A549 (cell line): ENCODE measurements around the gene STIMATE. TPM values are rescaled to one million over a fixed set of nuclear protein-coding genes. Genes with fewer than 3 reads are reported as not detected.

Source experiments
- ATAC-seq, 2 experiments: fragments of 200-7000 bp in 1 of 2; fragments of >200 bp in 1 of 2; cut with Nextera tagmentation in 1 of 2; cut with Tn5 transposase in 1 of 2; 3 replicates each; pipeline versions ENCODE4 v1.8.0 to v1.9.1; 2018 to 2020; ENCODE audit warnings: mild to moderate bottlenecking in 1 of 2, moderate library complexity in 1 of 2
- CTCF ChIA-PET: fragments of 300-600 bp; sonication (Branson Sonifier 250); formaldehyde crosslinking; extraction: SDS; loops from one replicate; lab custom pipeline; 2021; ENCODE audit warnings: antibody characterized with exemption, inconsistent platforms; lab: Yijun Ruan, JAX
- POLR2A ChIA-PET: fragments of 350-600 bp; formaldehyde crosslinking; extraction: SDS; loops from one replicate; lab custom pipeline; 2021; ENCODE audit warnings: antibody characterized with exemption, inconsistent platforms; lab: Yijun Ruan, JAX
- DNase-seq, 2 experiments: peaks; one replicate each; pipeline versions ENCODE4 v3.0.0 to v3.0.0-alpha.2; 2011 to 2016; ENCODE audit warnings: low read depth in 1 of 2, low spot score in 1 of 2
- FAIRE-seq: peaks from 2 replicates; lab custom pipeline; 2011; peaks lifted over from hg19 to GRCh38; lab: Jason Lieb, UNC
- H3K27ac ChIP-seq, 2 experiments: fragments of >200 bp; sonication (Bioruptor Twin); formaldehyde crosslinking; 3 replicates each; pipeline ENCODE4 v1.5.1; 2016 to 2017
- H3K4me1 ChIP-seq: fragments of >200 bp; sonication (Bioruptor Twin); formaldehyde crosslinking; 3 replicates; pipeline ENCODE4 v1.6.1; 2016
- H3K4me2 ChIP-seq: fragments of >200 bp; sonication (Bioruptor Twin); formaldehyde crosslinking; 3 replicates; pipeline ENCODE4 v1.6.1; 2016
- H3K4me3 ChIP-seq: fragments of >200 bp; sonication (Bioruptor Twin); formaldehyde crosslinking; 3 replicates; pipeline ENCODE4 v1.5.1; 2016
- H3K9me3 ChIP-seq: fragments of >200 bp; sonication (Bioruptor Twin); formaldehyde crosslinking; 3 replicates; pipeline ENCODE4 v1.6.1; 2016
- BHLHE40 ChIP-seq: IDR thresholded peaks from 2 replicates; pipeline ENCODE4 v1.6.1; 2012; ENCODE audit warnings: low read depth, low read length, inconsistent platforms
- CTCF ChIP-seq: fragments of >200 bp; sonication (Bioruptor Twin); formaldehyde crosslinking; IDR thresholded peaks from 3 replicates; pipeline ENCODE4 v1.5.1; 2016
- ELK1 ChIP-seq: fragments of 150-350 bp; IDR thresholded peaks from 2 replicates; pipeline ENCODE4 v1.6.1; 2014; ENCODE audit warnings: low read depth, mild to moderate bottlenecking, low read length
- ESRRA ChIP-seq: fragments of 150-350 bp; IDR thresholded peaks from 2 replicates; pipeline ENCODE4 v1.6.1; 2014; ENCODE audit warnings: mild to moderate bottlenecking, low read length, borderline replicate concordance
- HDAC2 ChIP-seq: fragments of 200-600 bp; sonication (generic); IDR thresholded peaks from 2 replicates; pipeline ENCODE4 v1.6.1; 2016
- HES2 ChIP-seq: fragments of >200 bp; sonication (Bioruptor Twin); formaldehyde crosslinking; IDR thresholded peaks from 2 replicates; pipeline ENCODE4 v1.6.1; 2016
- HOXA7 ChIP-seq: fragments of 250-450 bp; sonication (Bioruptor Pico); IDR thresholded peaks from 2 replicates; pipeline ENCODE4 v1.5.0; 2020; ENCODE audit warnings: mild to moderate bottlenecking, moderate library complexity
- HOXB13 ChIP-seq: fragments of 250-450 bp; sonication (Bioruptor Pico); IDR thresholded peaks from 2 replicates; pipeline ENCODE4 v1.5.0; 2020; ENCODE audit warnings: low read depth, mild to moderate bottlenecking, moderate library complexity
- HOXB5 ChIP-seq: fragments of 250-450 bp; sonication (Bioruptor Pico); IDR thresholded peaks from 2 replicates; pipeline ENCODE4 v1.5.0; 2020; ENCODE audit warnings: mild to moderate bottlenecking, moderate library complexity
- KDM5A ChIP-seq: fragments of 200-600 bp; sonication (generic); IDR thresholded peaks from 2 replicates; pipeline ENCODE4 v1.6.1; 2016; ENCODE audit warnings: antibody characterized with exemption, mild to moderate bottlenecking
- MAZ ChIP-seq: fragments of 150-350 bp; IDR thresholded peaks from 2 replicates; pipeline ENCODE4 v1.6.1; 2014; ENCODE audit warnings: antibody characterized with exemption, low read depth, low read length, borderline replicate concordance
- POLR2A ChIP-seq: IDR thresholded peaks from 2 replicates; pipeline ENCODE4 v1.6.1; 2012; ENCODE audit warnings: mild to moderate bottlenecking, low read length
- POLR2AphosphoS2 ChIP-seq: conservative IDR thresholded peaks from 2 replicates; pipeline ENCODE4 v1.6.1; 2012; ENCODE audit warnings: low read length, improper control_type of control experiment, inconsistent platforms
- RAD21 ChIP-seq, 2 experiments: fragments of >200 bp in 1 of 2; sonication (Bioruptor Twin) in 1 of 2; formaldehyde crosslinking in 1 of 2; IDR thresholded peaks in 1 of 2; conservative IDR thresholded peaks in 1 of 2; 2 replicates in 1 of 2; 3 replicates in 1 of 2; pipeline ENCODE4 v1.6.1; 2012 to 2018; ENCODE audit warnings: inconsistent platforms in 1 of 2
- TP53 ChIP-seq: fragments of 250-450 bp; sonication (Bioruptor Pico); IDR thresholded peaks from 2 replicates; pipeline ENCODE4 v1.5.0; 2021; ENCODE audit warnings: mild to moderate bottlenecking, moderate library complexity
- USF2 ChIP-seq: fragments of 450-650 bp; IDR thresholded peaks from 2 replicates; pipeline ENCODE4 v1.6.1; 2014; ENCODE audit warnings: antibody characterized with exemption
- ZC3H11A ChIP-seq: fragments of 450-650 bp; IDR thresholded peaks from 2 replicates; pipeline ENCODE4 v1.6.1; 2014; ENCODE audit warnings: antibody characterized with exemption, mild to moderate bottlenecking
- ZNF302 ChIP-seq: fragments of 250-450 bp; sonication (Bioruptor Pico); IDR thresholded peaks from 2 replicates; pipeline ENCODE4 v1.9.0; 2021; ENCODE audit warnings: inconsistent platforms, mild to moderate bottlenecking, moderate library complexity
- WGBS: methylation state at CpG from one replicate; pipeline ENCODE4 v1.1.6; 2017; ENCODE audit errors: missing lambda C conversion rate; 5-methylcytosine and 5-hydroxymethylcytosine counted together
- polyA plus RNA-seq, 4 experiments: library from polyadenylated mRNA; depleted of rRNA in 3 of 4; stranded (reverse); fragments of >200 nt; fragmentation: RNase III in 1 of 4; extraction: RNeasy Plus Mini Kit Qiagen cat#74134 plus additional on column Dnase treatment in 1 of 4; gene quantifications; 2 replicates in 3 of 4; 3 replicates in 1 of 4; pipeline ENCODE4 v1.2.3, GENCODE V29; 2011 to 2017
- TF ChIP-seq, protein P1 (sequence below): fragments of >200 bp; sonication (Bioruptor Twin); formaldehyde crosslinking; IDR thresholded peaks from 3 replicates; pipeline ENCODE4 v1.6.1; 2016
- TF ChIP-seq, protein P2 (sequence below): IDR thresholded peaks from 2 replicates; pipeline ENCODE4 v1.6.1; 2012

STIMATE gene
- polyA plus RNA-seq, 2 of the 4 experiments (the other 2 are of a cell fraction) = 5.2 to 5.5 TPM

- POLR2A ChIA-PET = no interaction called here
Observed at GRCh38 chr3:52896151-52896550, 1.2 kb downstream of the STIMATE start.

DNA sequence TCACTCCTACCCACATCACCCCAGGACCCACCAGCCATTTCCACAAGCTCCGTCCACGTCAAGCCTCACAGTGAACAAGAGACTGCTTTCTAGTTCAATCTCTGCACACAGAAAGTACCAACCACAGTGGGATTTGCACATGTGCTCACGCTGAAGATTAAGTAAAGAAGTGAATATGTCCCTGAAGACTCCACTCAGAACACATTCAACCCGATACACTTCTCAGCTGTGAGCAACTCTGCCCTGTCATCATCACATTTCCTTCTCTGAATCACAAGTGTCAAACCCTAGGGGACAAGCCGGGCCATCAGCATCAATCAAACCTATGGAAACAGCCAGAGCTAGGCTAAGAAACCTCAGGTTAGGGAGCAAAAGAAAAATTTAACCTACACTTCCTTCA is 1.9 kb downstream of the STIMATE start:
- Histone ChIP-seq H3K4me3 (no peak overlapping the region), H3K4me2 (no peak overlapping the region), H3K4me1 (peaks cover 4% of the 10 kb centered on the region; the same call in 1 of the 3 replicates), H3K9me3 (no peaks in the 10 kb centered on the region), H3K27ac (no peak overlapping the region)
- TF ChIP-seq POLR2A = no peak
- TF ChIP-seq POLR2AphosphoS2 = no peak
- no peak for TF ChIP-seq HOXA7 (CRISPR knock-in tag)
- no peak for TF ChIP-seq ELK1
- no peak for TF ChIP-seq HOXB13 (CRISPR knock-in tag)
- TF ChIP-seq CTCF = no peak
- no peak for TF ChIP-seq ZNF302 (CRISPR knock-in tag)
- TF ChIP-seq TP53 (CRISPR knock-in tag) = no peak
- 78% methylated on average over 5 of the region's 5 CpGs for WGBS
- POLR2A ChIA-PET = no interaction called here
- no peak for DNase-seq
- CTCF ChIA-PET = no interaction called here
- ATAC-seq = no peak
- no peak for FAIRE-seq

More at GRCh38 chr3:52896151-52896550, 1.2 kb downstream of the STIMATE start:
- 42% methylated on average over 3 of the region's 3 CpGs for WGBS
- no peak for DNase-seq
- ATAC-seq = no peak
- Histone ChIP-seq H3K4me1 (peaks cover 4% of the 10 kb centered on the region; the same call in 1 of the 3 replicates), H3K4me3 (peak overlapping the region; percentile 86), H3K4me2 (peak overlapping the region; percentile 84), H3K27ac (no peak overlapping the region), H3K9me3 (no peaks in the 10 kb centered on the region)
- CTCF ChIA-PET = interaction anchor here (0.9 to 1.3 kb wide), 2 partner anchors 12 to 13 kb away, joined by 3 read pairs; no protein-coding TSS in a partner anchor
- no peak for FAIRE-seq
- TF ChIP-seq ZC3H11A (no peak), ESRRA (no peak), USF2 (no peak), ZNF302 (CRISPR knock-in tag) (no peak), HDAC2 (no peak), HOXA7 (CRISPR knock-in tag) (no peak), RAD21 (conservative IDR thresholded peaks at IDR 0.05 in 1 of 2, IDR thresholded peaks at IDR 0.05 in 1 of 2) (no peak), HOXB5 (CRISPR knock-in tag) (no peak), KDM5A (no peak), TP53 (CRISPR knock-in tag) (no peak), HES2 (no peak), MAZ (no peak), BHLHE40 (no peak)
- TF ChIP-seq, protein P1, sequence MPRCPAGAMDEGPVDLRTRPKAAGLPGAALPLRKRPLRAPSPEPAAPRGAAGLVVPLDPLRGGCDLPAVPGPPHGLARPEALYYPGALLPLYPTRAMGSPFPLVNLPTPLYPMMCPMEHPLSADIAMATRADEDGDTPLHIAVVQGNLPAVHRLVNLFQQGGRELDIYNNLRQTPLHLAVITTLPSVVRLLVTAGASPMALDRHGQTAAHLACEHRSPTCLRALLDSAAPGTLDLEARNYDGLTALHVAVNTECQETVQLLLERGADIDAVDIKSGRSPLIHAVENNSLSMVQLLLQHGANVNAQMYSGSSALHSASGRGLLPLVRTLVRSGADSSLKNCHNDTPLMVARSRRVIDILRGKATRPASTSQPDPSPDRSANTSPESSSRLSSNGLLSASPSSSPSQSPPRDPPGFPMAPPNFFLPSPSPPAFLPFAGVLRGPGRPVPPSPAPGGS = no peak
- TF ChIP-seq, protein P2, sequence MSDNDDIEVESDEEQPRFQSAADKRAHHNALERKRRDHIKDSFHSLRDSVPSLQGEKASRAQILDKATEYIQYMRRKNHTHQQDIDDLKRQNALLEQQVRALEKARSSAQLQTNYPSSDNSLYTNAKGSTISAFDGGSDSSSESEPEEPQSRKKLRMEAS = no peak
